ENCODE measurements around the gene SDCBP2. TPM values are rescaled to one million over a fixed set of nuclear protein-coding genes. Genes with fewer than 3 reads are reported as not detected.

The SDCBP2 gene
- total and polyA plus RNA-seq, 10 of the 15 experiments (the other 5 are each of a cell fraction or from before 2014, with no cell fraction given) = 0.16 to 2.4 (median 1.1) TPM; not detected in 1

GRCh38 chr20:1264727-1265126, 64.2 kb downstream of the SDCBP2 start (continued):
- TF ChIP-seq, protein P1, sequence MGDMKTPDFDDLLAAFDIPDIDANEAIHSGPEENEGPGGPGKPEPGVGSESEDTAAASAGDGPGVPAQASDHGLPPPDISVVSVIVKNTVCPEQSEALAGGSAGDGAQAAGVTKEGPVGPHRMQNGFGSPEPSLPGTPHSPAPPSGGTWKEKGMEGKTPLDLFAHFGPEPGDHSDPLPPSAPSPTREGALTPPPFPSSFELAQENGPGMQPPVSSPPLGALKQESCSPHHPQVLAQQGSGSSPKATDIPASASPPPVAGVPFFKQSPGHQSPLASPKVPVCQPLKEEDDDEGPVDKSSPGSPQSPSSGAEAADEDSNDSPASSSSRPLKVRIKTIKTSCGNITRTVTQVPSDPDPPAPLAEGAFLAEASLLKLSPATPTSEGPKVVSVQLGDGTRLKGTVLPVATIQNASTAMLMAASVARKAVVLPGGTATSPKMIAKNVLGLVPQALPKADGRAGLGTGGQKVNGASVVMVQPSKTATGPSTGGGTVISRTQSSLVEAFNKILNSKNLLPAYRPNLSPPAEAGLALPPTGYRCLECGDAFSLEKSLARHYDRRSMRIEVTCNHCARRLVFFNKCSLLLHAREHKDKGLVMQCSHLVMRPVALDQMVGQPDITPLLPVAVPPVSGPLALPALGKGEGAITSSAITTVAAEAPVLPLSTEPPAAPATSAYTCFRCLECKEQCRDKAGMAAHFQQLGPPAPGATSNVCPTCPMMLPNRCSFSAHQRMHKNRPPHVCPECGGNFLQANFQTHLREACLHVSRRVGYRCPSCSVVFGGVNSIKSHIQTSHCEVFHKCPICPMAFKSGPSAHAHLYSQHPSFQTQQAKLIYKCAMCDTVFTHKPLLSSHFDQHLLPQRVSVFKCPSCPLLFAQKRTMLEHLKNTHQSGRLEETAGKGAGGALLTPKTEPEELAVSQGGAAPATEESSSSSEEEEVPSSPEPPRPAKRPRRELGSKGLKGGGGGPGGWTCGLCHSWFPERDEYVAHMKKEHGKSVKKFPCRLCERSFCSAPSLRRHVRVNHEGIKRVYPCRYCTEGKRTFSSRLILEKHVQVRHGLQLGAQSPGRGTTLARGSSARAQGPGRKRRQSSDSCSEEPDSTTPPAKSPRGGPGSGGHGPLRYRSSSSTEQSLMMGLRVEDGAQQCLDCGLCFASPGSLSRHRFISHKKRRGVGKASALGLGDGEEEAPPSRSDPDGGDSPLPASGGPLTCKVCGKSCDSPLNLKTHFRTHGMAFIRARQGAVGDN (IDR thresholded peaks at IDR 0.05) = no peak
- TF ChIP-seq NKRF (conservative IDR thresholded peaks at IDR 0.05) (no peak), SUPT20H (IDR thresholded peaks at IDR 0.05; ENCODE audit: borderline replicate concordance, control insufficient read depth, low read depth, low read length) (no peak), SREBF1 (IDR thresholded peaks at IDR 0.05; ENCODE audit: low read length) (no peak), PAX5 (IDR thresholded peaks at IDR 0.05; ENCODE audit: borderline replicate concordance, low read depth, low read length) (no peak), IKZF2 (IDR thresholded peaks at IDR 0.05) (no peak)

GRCh38 chr20:1263853-1264252, 65.1 kb downstream of the SDCBP2 start:
- ATAC-seq (no peak), DNase-seq (ENCODE audit: low read depth, low spot score) (no peak), FAIRE-seq (no peak)
- Histone ChIP-seq H3K27ac (ENCODE audit: control insufficient read depth, insufficient read depth) (no peak overlapping the region), H3K4me3 (no peak overlapping the region), H3K4me2 (ENCODE audit: control insufficient read depth, insufficient read depth) (no peak overlapping the region), H3K9me3 (replicated peaks; ENCODE audit: control insufficient read depth, insufficient read depth, low read length) (peaks cover 3% of the 10 kb centered on the region; the same call in 1 of the 3 replicates), H2AFZ (ENCODE audit: control insufficient read depth, low read depth, low read length) (no peak overlapping the region), H3K27me3 (replicated peaks in 1 of 2; ENCODE audit: control insufficient read depth in 2 of 2, insufficient read depth in 2 of 2, low read length in 1 of 2) (peaks cover 3 to 10% of the 10 kb centered on the region in 2 experiments), H3K79me2 (ENCODE audit: control insufficient read depth, insufficient read depth, low read length) (no peaks in the 10 kb centered on the region), H3K9ac (ENCODE audit: control insufficient read depth, insufficient read depth, low read length) (no peak overlapping the region), H3K4me1 (ENCODE audit: control insufficient read depth, insufficient read depth, low read length) (no peaks in the 10 kb centered on the region), H3K36me3 (ENCODE audit: control insufficient read depth in 2 of 2, insufficient read depth in 2 of 2, low read length in 1 of 2) (no peaks in the 10 kb centered on the region), H4K20me1 (ENCODE audit: control insufficient read depth, insufficient read depth) (no peaks in the 10 kb centered on the region)
- ChIA-PET RAD21 (ENCODE audit: unreplicated experiment) (no interaction called here), POLR2A (no interaction called here), SMC1A (ENCODE audit: uncharacterized antibody, unreplicated experiment) (interaction anchor here (2.0 kb wide), 1 partner anchor 14 kb away, joined by 6 read pairs; no protein-coding TSS in a partner anchor), CTCF (interaction anchor here (0.6 kb wide), 1 partner anchor 12 kb away, joined by 3 read pairs; no protein-coding TSS in a partner anchor)
- intact Hi-C loops (cut with micrococcal nuclease; ENCODE audit: unreplicated experiment) = no loop called here
- in situ Hi-C loops (cut with MboI) = no loop called here
- no TSS peak for BruUV-seq (replicated peaks)
- WGBS (ENCODE audit: insufficient coverage, insufficient replicate concordance, low lambda C conversion rate, missing lambda C conversion rate) = 5% methylated on average over 1 of the region's 1 CpG
- TF ChIP-seq IRF4 (IDR thresholded peaks at IDR 0.05; ENCODE audit: low read depth, low read length) (no peak), DPF2 (IDR thresholded peaks at IDR 0.05) (no peak)
- TF ChIP-seq, protein P2, sequence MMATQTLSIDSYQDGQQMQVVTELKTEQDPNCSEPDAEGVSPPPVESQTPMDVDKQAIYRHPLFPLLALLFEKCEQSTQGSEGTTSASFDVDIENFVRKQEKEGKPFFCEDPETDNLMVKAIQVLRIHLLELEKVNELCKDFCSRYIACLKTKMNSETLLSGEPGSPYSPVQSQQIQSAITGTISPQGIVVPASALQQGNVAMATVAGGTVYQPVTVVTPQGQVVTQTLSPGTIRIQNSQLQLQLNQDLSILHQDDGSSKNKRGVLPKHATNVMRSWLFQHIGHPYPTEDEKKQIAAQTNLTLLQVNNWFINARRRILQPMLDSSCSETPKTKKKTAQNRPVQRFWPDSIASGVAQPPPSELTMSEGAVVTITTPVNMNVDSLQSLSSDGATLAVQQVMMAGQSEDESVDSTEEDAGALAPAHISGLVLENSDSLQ (IDR thresholded peaks at IDR 0.05) = no peak

All from GM12878 (cell line).